GM18519 (cell line): Measurements from ENCODE around the gene TEKT5.

Source experiments
- ATAC-seq: cut with Tn5 transposase; IDR thresholded peaks from one replicate; pipeline ENCODE4 v1.9.1; 2021; ENCODE audit warnings: mild to moderate bottlenecking, moderate library complexity; ENCODE audit not compliant: unreplicated experiment, low FRiP score

Gene TEKT5

GRCh38 chr16:10613785-10614485 is 80.8 kb downstream of the TEKT5 start:
- no peak for ATAC-seq

GRCh38 chr16:10612649-10613179 is 82.0 kb downstream of the TEKT5 start:
- no peak for ATAC-seq

DNA sequence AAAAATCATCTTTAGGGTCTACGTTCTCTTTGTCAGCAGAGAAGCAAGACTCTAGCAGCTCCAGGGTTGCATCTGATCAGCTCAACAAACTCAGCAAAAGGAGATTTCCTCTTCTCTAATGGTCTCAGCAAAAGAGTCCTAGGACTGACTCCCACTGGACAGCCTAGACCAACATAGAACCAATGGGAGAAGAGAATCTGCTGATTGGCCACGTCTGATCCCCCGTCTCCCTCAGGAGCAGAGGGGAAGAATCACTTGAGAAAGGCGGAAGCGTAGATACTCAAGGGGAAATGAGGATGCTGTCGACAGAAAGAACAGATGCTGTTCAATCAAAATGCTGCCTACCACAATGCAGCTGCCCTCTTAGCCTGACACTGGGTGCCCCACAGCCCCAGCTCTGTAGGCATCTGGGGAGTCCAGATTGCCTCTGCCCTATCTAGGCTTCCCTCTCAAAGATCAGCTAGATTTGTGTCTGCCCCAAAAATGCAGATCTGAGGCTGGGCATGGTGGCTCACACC is 82.8 kb downstream of the TEKT5 start:
- no peak for ATAC-seq

DNA sequence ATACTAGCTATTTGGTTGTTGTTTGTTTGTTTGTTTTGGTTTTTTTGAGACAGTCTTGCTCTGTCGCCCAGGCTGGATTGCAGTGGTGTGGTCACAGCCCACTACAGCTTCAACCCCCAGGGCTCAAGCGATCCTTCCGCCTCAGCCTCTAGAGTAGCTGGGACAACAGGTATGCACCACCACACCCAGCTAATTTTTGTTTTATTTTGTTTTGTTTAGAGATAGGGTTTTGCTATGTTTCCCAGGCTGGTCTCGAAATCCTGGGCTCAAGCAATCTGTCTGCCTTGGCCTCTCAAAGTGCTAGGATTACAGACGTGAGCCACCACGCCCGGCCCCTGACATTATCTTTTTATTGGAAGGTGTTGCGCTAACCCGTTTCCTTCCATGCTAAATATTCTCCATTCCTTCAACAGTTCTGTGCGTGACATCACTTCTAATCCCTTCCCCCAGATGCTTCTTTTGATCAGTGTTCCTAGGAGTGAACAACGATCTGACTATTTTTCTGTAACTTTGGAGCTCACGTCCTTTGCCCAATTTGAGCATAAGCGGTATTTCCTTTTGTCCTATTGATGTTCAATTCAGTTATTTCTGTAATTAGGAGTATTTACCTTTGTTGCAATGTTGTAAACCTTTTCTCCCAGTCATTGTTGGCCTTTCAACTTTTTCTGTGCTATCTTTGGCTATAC is 84.1 kb downstream of the TEKT5 start:
- ATAC-seq: no peak

GRCh38 chr16:10609402-10609774 is 85.3 kb downstream of the TEKT5 start:
- ATAC-seq: no peak

DNA sequence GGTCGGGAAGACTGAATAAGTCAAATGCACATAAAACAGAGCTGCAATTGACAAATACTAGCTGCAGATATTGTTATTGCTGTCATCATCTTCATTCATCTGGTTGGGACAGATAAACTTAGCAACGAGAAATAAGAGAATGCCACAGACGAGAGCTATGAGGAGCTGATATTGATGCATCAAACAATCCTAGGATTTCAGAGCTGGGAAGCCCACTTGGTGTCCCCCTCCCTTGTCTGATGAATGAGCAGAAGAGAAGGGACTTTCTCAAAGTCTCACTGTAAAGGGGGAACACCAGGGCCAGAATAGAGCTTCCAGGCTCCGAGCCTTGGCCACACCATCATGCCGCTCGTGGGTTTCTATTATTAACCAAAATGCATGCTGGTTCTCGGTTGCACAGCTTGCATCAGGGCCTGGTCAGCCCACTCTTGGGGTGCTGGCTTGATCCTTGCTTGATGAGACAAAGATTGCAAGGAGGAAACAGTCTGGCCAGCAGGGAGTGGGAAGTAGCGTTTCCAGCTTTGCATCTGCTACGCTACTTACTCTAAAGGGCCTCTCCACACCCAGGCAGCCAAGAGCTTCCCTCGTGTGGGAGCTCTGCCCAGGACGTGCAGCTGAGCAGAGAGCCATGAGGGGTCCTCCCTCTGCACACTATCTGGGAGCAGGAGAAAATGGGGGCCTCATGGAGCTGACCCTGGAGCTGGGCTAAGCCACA is 85.9 kb downstream of the TEKT5 start:
- no peak for ATAC-seq

DNA sequence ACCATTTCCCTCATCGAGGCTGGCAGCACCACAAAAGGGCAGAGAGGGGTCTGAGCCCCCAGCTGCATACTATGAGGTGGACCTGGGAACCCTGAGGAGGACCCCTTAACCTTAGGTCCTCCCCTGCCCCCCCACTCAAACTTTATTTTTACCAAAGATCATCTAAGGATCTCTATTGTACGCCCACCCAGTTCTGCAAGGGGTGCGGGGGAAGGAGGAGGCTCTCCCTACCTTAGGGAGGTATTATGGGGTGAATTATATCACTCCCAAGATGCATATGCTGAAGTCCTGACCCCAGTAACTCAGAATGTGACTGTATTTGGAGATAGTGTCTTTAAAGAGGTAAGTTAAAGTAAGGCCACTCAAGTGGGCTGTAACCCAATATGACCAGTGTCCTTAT is 87.6 kb downstream of the TEKT5 start:
- ATAC-seq: no peak

DNA sequence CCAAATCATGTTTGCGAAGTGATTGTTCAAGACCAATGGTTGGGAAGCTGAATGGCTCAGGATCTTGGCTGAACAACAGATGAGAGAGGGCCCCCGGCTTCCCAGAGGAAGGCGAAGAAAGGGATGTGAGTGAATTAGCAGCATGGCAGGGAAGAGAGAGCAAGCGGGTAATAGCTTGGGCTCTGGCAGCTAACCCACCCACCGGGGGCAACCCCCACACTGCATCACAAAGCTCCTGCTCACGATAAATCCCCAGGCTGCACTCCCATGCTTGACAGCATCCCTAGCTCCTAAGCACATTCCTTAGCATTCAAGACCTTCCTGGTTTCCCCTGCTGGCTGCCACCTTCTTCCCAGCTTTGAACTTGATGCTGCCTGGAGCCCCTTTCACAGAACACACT is 88.1 kb downstream of the TEKT5 start:
- ATAC-seq: no peak

GRCh38 chr16:10605636-10606035 is 89.1 kb downstream of the TEKT5 start:
- no peak for ATAC-seq

- ATAC-seq: no peak
Measured at GRCh38 chr16:10601444-10602408, 93.0 kb downstream of the TEKT5 start.

DNA sequence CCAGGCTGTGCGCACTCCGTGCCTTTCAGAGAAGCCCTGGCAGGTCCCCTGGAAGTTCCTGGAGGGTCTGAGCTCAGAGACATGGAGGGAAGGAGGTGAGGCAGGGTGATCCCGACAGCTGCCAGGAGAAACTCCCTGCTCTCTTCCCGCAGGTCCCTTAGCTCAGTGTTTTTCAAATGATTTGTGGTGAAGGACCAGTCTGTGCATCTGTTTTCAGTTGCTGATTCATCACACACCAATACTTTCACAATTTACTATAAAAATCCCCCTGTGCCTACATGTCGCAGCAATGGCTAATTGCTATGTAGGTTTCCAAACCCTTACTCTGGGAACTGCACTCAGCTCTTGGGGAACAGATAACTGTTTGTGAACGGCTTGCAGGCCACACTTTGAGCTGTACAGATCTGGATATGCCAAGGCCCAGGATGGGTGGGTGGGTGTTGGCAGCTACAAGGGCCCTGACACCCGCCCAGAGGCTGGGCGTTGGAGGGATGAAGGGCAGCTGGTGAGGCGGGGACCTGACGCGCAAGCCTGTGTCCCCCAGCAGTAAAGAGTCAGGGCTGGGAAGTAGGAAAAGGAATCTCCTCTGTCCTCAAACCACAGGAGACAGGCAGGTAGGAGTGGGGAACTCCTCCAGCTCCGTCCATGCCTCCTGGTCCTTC is 93.8 kb downstream of the TEKT5 start:
- ATAC-seq: no peak

DNA sequence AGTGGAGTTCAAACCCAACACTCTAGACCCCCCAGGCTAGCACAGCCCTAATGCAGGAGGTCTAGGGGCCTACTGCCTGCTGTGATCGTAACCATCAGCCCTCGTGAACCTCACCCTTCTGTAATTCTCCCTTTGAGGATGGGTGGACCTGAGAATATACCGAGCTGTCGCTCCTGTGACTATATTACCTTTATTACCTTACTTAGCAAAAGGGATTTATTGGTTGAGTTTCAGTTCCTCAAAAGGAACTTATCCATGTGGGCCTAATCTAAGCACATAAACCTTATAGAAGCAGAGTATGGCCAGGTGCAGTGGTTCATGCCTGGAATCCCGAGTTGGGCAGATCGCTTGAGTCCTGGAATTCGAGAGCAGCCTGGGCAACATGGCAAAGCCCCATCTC is 95.1 kb downstream of the TEKT5 start:
- no peak for ATAC-seq

DNA sequence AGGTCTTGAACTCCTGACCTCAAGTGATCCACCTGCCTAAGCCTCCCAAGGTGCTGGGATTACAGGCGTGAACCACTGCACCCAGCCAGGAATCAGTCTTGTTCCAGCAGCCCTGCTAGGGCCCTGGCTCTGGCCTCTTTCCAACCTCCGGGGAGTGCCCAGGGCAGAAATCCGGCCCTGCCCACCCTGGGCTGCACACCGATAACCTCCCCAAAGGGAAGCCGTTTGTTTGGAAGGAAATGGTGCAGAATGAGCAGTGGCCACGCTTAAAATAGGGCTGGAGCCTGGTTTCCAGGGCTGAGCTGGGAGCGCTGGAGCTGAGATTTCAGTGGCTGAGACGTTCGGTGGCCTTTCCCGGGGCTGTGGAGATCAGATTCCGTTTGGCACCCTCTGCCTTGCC is 96.6 kb downstream of the TEKT5 start:
- ATAC-seq: no peak

DNA sequence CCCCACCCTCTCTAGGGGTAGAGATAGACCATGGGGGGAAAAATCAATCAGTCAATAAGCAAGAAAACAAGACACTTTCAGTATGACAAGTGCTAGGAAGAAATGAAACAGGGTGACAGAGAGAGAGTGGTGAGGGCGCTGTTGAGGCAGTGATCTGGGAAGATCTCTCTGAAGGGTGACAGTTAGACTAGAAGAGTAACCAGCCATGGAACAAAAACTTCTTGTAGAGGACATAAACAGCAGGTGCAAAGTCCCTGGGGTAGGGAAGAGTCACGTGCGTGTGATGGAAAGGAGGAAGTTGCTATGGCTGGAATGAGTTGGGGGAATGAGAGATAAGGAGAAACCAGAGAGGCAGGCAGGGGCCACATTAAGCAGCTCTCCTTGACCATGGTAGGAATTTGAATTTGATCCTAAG is 97.5 kb downstream of the TEKT5 start:
- no peak for ATAC-seq

DNA sequence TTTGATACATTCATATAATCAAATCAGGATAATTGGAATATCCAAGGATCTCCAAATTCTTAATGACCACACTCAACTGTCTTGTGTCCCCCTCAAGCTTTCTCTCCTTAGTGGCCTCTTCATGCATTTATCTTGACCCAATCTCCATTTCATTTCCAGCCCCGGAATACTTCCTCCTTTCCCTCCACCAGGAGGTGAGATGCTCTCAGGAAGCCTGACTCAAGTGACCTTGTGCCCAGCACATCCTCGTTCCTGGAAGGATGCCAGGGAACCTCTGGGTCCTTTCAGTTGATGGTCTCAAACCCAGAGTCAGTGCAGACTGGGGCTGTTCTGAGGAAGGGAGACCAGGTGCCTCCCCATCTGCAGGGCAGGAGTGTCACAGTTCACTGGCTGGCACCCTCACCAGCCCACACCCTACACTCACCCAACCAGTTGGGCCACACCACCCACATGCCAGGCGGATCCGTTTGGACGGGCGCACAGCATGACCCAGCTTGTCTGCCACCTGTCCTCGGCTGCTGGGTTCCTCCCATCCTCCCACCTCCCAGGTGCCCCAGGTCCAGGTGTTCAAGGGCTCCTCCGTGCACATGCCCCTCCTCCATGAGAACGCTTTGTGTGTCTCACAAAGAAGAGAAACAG is 100.3 kb downstream of the TEKT5 start:
- no peak for ATAC-seq

DNA sequence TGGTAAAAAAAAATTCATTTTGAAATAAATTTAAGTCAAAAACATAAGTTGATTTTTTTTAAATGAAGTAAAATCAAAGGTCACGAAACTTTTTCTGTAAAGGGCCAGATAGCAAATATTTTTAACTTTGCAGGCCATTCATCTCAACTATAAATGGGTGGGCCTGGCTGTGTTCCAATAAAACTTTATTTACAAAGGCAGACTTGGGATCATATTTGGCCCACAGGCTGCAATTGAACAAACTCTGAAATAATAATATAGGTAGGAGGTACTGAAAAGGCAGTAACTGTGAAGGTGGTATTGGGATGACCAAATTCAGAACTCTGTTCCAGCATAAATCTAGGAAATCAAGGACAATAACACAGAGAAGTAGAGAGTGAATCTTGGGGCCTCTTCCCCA is 102.1 kb downstream of the TEKT5 start:
- ATAC-seq: no peak

- ATAC-seq: no peak
Measured at GRCh38 chr16:10590342-10590741, 104.4 kb downstream of the TEKT5 start.

GRCh38 chr16:10589109-10589508 is 105.6 kb downstream of the TEKT5 start:
- ATAC-seq: no peak

- no peak for ATAC-seq
Measured at GRCh38 chr16:10587622-10588021, 107.1 kb downstream of the TEKT5 start.
